Measurements from ENCODE around the gene B3GALT6. TPM values are rescaled to one million over a fixed set of nuclear protein-coding genes. Genes with fewer than 3 reads are reported as not detected.

Gene B3GALT6
- total RNA-seq, 1 experiment from 2014 or later, result 46.4 TPM

DNA sequence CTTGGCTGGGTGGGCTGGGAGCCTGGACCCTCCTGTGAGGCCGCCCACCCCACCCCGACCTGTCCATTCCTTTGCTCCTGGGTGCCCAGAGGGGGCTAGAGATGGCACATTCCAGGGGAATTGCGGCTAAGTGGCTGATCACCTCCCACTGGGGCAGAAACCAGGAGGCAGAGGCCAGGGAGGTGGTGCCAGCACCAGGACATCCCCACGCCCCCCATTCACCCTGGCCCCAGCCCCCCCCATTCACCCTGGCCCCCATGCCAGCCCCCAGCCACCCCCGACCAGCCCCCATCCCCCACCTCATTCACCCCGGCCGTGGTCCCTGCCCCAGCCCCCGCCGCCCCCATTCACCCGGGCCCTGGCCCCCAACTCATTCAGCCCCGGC lies 8.3 kb downstream of the B3GALT6 start:
- TF ChIP-seq, protein P1, sequence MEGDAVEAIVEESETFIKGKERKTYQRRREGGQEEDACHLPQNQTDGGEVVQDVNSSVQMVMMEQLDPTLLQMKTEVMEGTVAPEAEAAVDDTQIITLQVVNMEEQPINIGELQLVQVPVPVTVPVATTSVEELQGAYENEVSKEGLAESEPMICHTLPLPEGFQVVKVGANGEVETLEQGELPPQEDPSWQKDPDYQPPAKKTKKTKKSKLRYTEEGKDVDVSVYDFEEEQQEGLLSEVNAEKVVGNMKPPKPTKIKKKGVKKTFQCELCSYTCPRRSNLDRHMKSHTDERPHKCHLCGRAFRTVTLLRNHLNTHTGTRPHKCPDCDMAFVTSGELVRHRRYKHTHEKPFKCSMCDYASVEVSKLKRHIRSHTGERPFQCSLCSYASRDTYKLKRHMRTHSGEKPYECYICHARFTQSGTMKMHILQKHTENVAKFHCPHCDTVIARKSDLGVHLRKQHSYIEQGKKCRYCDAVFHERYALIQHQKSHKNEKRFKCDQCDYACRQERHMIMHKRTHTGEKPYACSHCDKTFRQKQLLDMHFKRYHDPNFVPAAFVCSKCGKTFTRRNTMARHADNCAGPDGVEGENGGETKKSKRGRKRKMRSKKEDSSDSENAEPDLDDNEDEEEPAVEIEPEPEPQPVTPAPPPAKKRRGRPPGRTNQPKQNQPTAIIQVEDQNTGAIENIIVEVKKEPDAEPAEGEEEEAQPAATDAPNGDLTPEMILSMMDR (IDR thresholded peaks at IDR 0.05), result no peak
- no peak for TF ChIP-seq SIN3A (IDR thresholded peaks at IDR 0.05; ENCODE audit: borderline replicate concordance, insufficient read depth, low read depth, low read length)
- ATAC-seq, result no peak
- ChIA-PET CTCF (no interaction called here), POLR2A (no interaction called here)
- BruUV-seq (replicated peaks), result no TSS peak
- Histone ChIP-seq H3K27ac (ENCODE audit: low read length) (peak overlapping the region; percentile 82), H3K27me3 (ENCODE audit: control insufficient read depth, insufficient read depth, low read length) (no peaks in the 10 kb centered on the region), H3K36me3 (ENCODE audit: control insufficient read depth, insufficient read depth, low read length) (no peaks in the 10 kb centered on the region), H3K4me1 (ENCODE audit: control insufficient read depth, insufficient read depth, low read length) (peaks cover 74% of the 10 kb centered on the region), H3K9me3 (ENCODE audit: control insufficient read depth, insufficient read depth, low read depth, low read length) (no peaks in the 10 kb centered on the region), H3K4me3 (ENCODE audit: low read depth in 2 of 2, low read length in 2 of 2) (peak overlapping the region; percentile 11 to 16; a peak in 2 of 4 replicates)
- intact Hi-C loops (cut with micrococcal nuclease; ENCODE audit: unreplicated experiment), result no loop called here
- in situ Hi-C loops (cut with HindIII; ENCODE audit: low pct_unique_long_range_greater_than_20kb, low sequenced_read_pairs), result no loop called here
- DNase-seq (ENCODE audit: low read depth, low spot score), result no peak

DNA sequence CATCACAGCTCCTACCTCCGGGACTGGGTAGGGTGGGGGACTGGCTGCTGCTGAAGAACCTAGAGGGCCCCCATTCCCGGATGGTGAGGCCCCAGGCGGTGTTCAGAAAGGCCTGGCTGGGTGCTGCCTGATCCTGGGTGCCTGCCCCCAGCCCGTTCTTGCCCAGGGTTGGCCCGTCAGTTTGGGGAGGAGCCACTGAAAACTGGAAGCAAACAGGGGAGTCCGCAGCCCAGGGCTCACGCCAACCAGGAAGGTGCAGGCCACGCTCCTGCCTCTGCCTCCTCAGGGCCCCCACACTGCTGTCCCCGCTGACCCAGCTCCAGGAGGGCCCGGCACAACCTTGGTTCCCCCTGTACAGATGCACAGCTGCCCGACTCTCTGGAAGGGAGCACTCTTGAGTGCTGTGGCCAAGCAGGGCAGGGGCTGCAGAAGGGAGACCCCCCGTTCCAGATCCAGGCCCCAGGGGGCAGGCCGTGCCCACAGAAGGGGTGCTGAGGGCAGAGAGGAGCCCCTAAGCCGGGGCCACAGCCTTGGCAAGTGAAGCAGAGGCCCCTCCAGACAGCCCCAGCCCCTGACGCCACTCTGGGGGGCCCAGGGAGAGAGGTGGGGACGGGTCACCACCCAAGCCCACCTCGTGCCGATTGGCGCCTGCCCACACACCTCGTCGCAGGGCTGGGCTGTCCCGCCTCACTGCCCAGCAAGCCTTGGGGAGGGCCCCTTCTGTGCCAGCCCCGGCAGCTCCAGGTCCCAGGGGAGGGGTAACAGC lies 9.0 kb downstream of the B3GALT6 start:
- CTCF ChIA-PET, result no interaction called here
- TF ChIP-seq, protein P1 (IDR thresholded peaks at IDR 0.05), result no peak
- TF ChIP-seq POLR2AphosphoS5 (IDR thresholded peaks at IDR 0.05; ENCODE audit: low read depth, low read length) (no peak), SIN3A (IDR thresholded peaks at IDR 0.05; ENCODE audit: borderline replicate concordance, insufficient read depth, low read depth, low read length) (no peak), TCF7L2 (IDR thresholded peaks at IDR 0.05; ENCODE audit: low read depth, low read length) (no peak)
- TF ChIP-seq, protein P2, sequence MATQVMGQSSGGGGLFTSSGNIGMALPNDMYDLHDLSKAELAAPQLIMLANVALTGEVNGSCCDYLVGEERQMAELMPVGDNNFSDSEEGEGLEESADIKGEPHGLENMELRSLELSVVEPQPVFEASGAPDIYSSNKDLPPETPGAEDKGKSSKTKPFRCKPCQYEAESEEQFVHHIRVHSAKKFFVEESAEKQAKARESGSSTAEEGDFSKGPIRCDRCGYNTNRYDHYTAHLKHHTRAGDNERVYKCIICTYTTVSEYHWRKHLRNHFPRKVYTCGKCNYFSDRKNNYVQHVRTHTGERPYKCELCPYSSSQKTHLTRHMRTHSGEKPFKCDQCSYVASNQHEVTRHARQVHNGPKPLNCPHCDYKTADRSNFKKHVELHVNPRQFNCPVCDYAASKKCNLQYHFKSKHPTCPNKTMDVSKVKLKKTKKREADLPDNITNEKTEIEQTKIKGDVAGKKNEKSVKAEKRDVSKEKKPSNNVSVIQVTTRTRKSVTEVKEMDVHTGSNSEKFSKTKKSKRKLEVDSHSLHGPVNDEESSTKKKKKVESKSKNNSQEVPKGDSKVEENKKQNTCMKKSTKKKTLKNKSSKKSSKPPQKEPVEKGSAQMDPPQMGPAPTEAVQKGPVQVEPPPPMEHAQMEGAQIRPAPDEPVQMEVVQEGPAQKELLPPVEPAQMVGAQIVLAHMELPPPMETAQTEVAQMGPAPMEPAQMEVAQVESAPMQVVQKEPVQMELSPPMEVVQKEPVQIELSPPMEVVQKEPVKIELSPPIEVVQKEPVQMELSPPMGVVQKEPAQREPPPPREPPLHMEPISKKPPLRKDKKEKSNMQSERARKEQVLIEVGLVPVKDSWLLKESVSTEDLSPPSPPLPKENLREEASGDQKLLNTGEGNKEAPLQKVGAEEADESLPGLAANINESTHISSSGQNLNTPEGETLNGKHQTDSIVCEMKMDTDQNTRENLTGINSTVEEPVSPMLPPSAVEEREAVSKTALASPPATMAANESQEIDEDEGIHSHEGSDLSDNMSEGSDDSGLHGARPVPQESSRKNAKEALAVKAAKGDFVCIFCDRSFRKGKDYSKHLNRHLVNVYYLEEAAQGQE (IDR thresholded peaks at IDR 0.05; ENCODE audit: insufficient read depth in 1 of 2, low read depth in 2 of 2, low read length in 1 of 2), result no peak
- no TSS peak for BruUV-seq (replicated peaks)
- in situ Hi-C loops (cut with HindIII; ENCODE audit: low pct_unique_long_range_greater_than_20kb, low sequenced_read_pairs) (no loop called here), intact Hi-C loops (cut with micrococcal nuclease; ENCODE audit: unreplicated experiment) (no loop called here)
- Histone ChIP-seq H3K27me3 (ENCODE audit: control insufficient read depth, insufficient read depth, low read length) (no peaks in the 10 kb centered on the region), H3K4me3 (ENCODE audit: low read depth in 2 of 2, low read length in 2 of 2) (peak overlapping the region in 1 of 2 experiments; percentile 11; a peak in 1 of 4 replicates), H3K9me3 (ENCODE audit: control insufficient read depth, insufficient read depth, low read depth, low read length) (no peaks in the 10 kb centered on the region), H3K4me1 (ENCODE audit: control insufficient read depth, insufficient read depth, low read length) (peaks cover 76% of the 10 kb centered on the region), H3K27ac (ENCODE audit: low read length) (peak overlapping the region; percentile 78), H3K36me3 (ENCODE audit: control insufficient read depth, insufficient read depth, low read length) (no peaks in the 10 kb centered on the region)
- DNase-seq (ENCODE audit: low read depth, low spot score) (no peak), ATAC-seq (peak; percentile 17)
- POLR2A ChIA-PET, result no interaction called here

All from Panc1 (cell line).